GM21576 (cell line): ENCODE data around the gene PVALEF.

Experiments
- ATAC-seq: cut with Tn5 transposase; IDR thresholded peaks from one replicate; pipeline ENCODE4 v1.9.1; 2021; ENCODE audit warnings: mild to moderate bottlenecking, moderate library complexity; ENCODE audit not compliant: unreplicated experiment

Gene PVALEF

GRCh38 chr17:81194941-81195901 is 29.9 kb downstream of the PVALEF start:
- no peak for ATAC-seq

- no peak for ATAC-seq
Observed at GRCh38 chr17:81195941-81196495, 30.7 kb downstream of the PVALEF start.

GRCh38 chr17:81196505-81197408 is 31.4 kb downstream of the PVALEF start:
- no peak for ATAC-seq

- no peak for ATAC-seq
Observed at GRCh38 chr17:81197409-81197795, 32.1 kb downstream of the PVALEF start.

GRCh38 chr17:81197831-81198490 is 32.7 kb downstream of the PVALEF start:
- ATAC-seq = no peak

- ATAC-seq = no peak
Observed at GRCh38 chr17:81198826-81199481, 33.6 kb downstream of the PVALEF start.

- ATAC-seq = no peak
Observed at GRCh38 chr17:81199482-81199830, 34.1 kb downstream of the PVALEF start.

GRCh38 chr17:81200201-81200600 is 34.9 kb downstream of the PVALEF start:
- ATAC-seq = no peak

GRCh38 chr17:81200695-81201580 is 35.6 kb downstream of the PVALEF start:
- ATAC-seq = no peak

GRCh38 chr17:81202318-81202717 is 37.0 kb downstream of the PVALEF start:
- ATAC-seq = no peak

- no peak for ATAC-seq
Observed at GRCh38 chr17:81203136-81203535, 37.8 kb downstream of the PVALEF start.

GRCh38 chr17:81204578-81204977 is 39.3 kb downstream of the PVALEF start:
- no peak for ATAC-seq

GRCh38 chr17:81206166-81206565 is 40.9 kb downstream of the PVALEF start:
- no peak for ATAC-seq

- ATAC-seq = no peak
Observed at GRCh38 chr17:81206657-81207056, 41.4 kb downstream of the PVALEF start.

- ATAC-seq = no peak
Observed at GRCh38 chr17:81207610-81208581, 42.6 kb downstream of the PVALEF start.

GRCh38 chr17:81208651-81209050 is 43.3 kb downstream of the PVALEF start:
- ATAC-seq = no peak

- no peak for ATAC-seq
Observed at GRCh38 chr17:81209141-81209540, 43.8 kb downstream of the PVALEF start.

- no peak for ATAC-seq
Observed at GRCh38 chr17:81210466-81210865, 45.2 kb downstream of the PVALEF start.
